RWPE2 (cell line): ENCODE results near the gene LRWD1.
"Not testable (repeated sequence)": the region's sequence is repeated elsewhere in the genome, so short reads cannot be mapped to it uniquely, and the experiment has no call there.

ENCODE experiments used
- ATAC-seq: fragments of 200-7000 bp; cut with Tn5 transposase; 3 replicates; pipeline ENCODE4 v1.9.1; 2021; ENCODE audit warnings: low read depth
- DNase-seq: peaks from one replicate; pipeline ENCODE4 v3.0.0-alpha.2; 2020; ENCODE audit warnings: low spot score
- H3K27ac ChIP-seq: fragments of 450-650 bp; 2 replicates; pipeline ENCODE4 v1.5.1; 2017; ENCODE audit warnings: mild to moderate bottlenecking; ENCODE audit not compliant: poor library complexity, severe bottlenecking
- H3K27me3 ChIP-seq: fragments of 250-450 bp; sonication (Bioruptor Pico); 2 replicates; pipeline ENCODE4 v1.5.1; 2021; ENCODE audit warnings: mild to moderate bottlenecking, moderate library complexity; ENCODE audit not compliant: insufficient read depth, poor library complexity, severe bottlenecking
- H3K36me3 ChIP-seq: fragments of 250-450 bp; sonication (Bioruptor Pico); 2 replicates; pipeline ENCODE4 v1.5.1; 2020; ENCODE audit warnings: low read depth, mild to moderate bottlenecking, moderate library complexity
- H3K4me1 ChIP-seq: fragments of 250-450 bp; sonication (Bioruptor Pico); 2 replicates; pipeline ENCODE4 v1.5.1; 2021; ENCODE audit warnings: mild to moderate bottlenecking, moderate library complexity; ENCODE audit not compliant: insufficient read depth, poor library complexity, severe bottlenecking
- H3K4me3 ChIP-seq: fragments of 250-450 bp; sonication (Bioruptor Pico); 2 replicates; pipeline ENCODE4 v1.5.1; 2021; ENCODE audit warnings: mild to moderate bottlenecking, moderate library complexity; ENCODE audit not compliant: severe bottlenecking
- H3K9me3 ChIP-seq: fragments of 250-450 bp; sonication (Bioruptor Pico); 2 replicates; pipeline ENCODE4 v1.5.1; 2021; ENCODE audit warnings: mild to moderate bottlenecking, moderate library complexity; ENCODE audit not compliant: severe bottlenecking
- CTCF ChIP-seq: fragments of 450-650 bp; IDR thresholded peaks from one replicate; pipeline ENCODE4 v1.5.1; 2017; ENCODE audit warnings: mild to moderate bottlenecking, moderate library complexity; ENCODE audit not compliant: poor library complexity, severe bottlenecking

LRWD1 gene

GRCh38 chr7:102478314-102479208 is 13.8 kb downstream of the LRWD1 start, which contains the start of gene POLR2J:
POLR2J (minus strand) TSS chr7:102478922; CDS start chr7:102478860, 62 bp downstream.
- H3K4me1 ChIP-seq, H3K36me3 ChIP-seq, H3K9me3 ChIP-seq, H3K27me3 ChIP-seq, H3K27ac ChIP-seq: not testable (repeated sequence)
- peak within 1 kb of the TSS; percentile 49 for H3K4me3 ChIP-seq
- DNase-seq (peak; percentile 82), ATAC-seq (peak; percentile 82)

GRCh38 chr7:102479209-102479584 is 14.4 kb downstream of the LRWD1 start:
- not testable (repeated sequence) for H3K4me3 ChIP-seq, H3K27me3 ChIP-seq, DNase-seq, H3K9me3 ChIP-seq, H3K27ac ChIP-seq, H3K36me3 ChIP-seq, H3K4me1 ChIP-seq
- peak; percentile 21 for ATAC-seq

GRCh38 chr7:102479982-102480637 is 15.3 kb downstream of the LRWD1 start:
- TF ChIP-seq CTCF, result peak; percentile 84
- H3K9me3 ChIP-seq, DNase-seq, H3K27ac ChIP-seq, ATAC-seq, H3K36me3 ChIP-seq, H3K4me1 ChIP-seq, H3K4me3 ChIP-seq, H3K27me3 ChIP-seq: not testable (repeated sequence)

- not testable (repeated sequence) for H3K4me3 ChIP-seq, H3K27me3 ChIP-seq, ATAC-seq, H3K4me1 ChIP-seq, H3K36me3 ChIP-seq, H3K9me3 ChIP-seq, H3K27ac ChIP-seq, DNase-seq
These were observed 17.2 kb downstream of the LRWD1 start for GRCh38 chr7:102481962-102482361.

- H3K27ac ChIP-seq, H3K27me3 ChIP-seq, DNase-seq, H3K4me1 ChIP-seq, H3K9me3 ChIP-seq, H3K4me3 ChIP-seq, H3K36me3 ChIP-seq: not testable (repeated sequence)
- peak; percentile 47 for ATAC-seq
These were observed 19.5 kb downstream of the LRWD1 start for GRCh38 chr7:102484317-102484716.

- not testable (repeated sequence) for H3K27ac ChIP-seq, H3K9me3 ChIP-seq, H3K27me3 ChIP-seq, H3K4me1 ChIP-seq, H3K4me3 ChIP-seq, H3K36me3 ChIP-seq
- peak; percentile 91 for ATAC-seq
- peak; percentile 55 for DNase-seq
These were observed 25.8 kb downstream of the LRWD1 start for GRCh38 chr7:102490529-102491075.

- not testable (repeated sequence) for H3K4me1 ChIP-seq, DNase-seq, H3K27ac ChIP-seq, H3K27me3 ChIP-seq, H3K36me3 ChIP-seq, H3K4me3 ChIP-seq, H3K9me3 ChIP-seq
- peak; percentile 26 for ATAC-seq
These were observed 28.6 kb downstream of the LRWD1 start for GRCh38 chr7:102493220-102493935.

- H3K4me1 ChIP-seq, H3K4me3 ChIP-seq, H3K27me3 ChIP-seq, DNase-seq, H3K36me3 ChIP-seq, ATAC-seq, H3K27ac ChIP-seq, H3K9me3 ChIP-seq: not testable (repeated sequence)
These were observed 29.2 kb downstream of the LRWD1 start for GRCh38 chr7:102494026-102494425.

- not testable (repeated sequence) for H3K9me3 ChIP-seq, H3K4me3 ChIP-seq, DNase-seq, H3K27me3 ChIP-seq, H3K36me3 ChIP-seq, H3K27ac ChIP-seq, H3K4me1 ChIP-seq
- ATAC-seq, result peak; percentile 29
These were observed 29.8 kb downstream of the LRWD1 start for GRCh38 chr7:102494473-102495149.
